GM11168 (cell line): ENCODE results near the gene NAXD.

Experiments
- in situ Hi-C: fragments of 300-500 bp; cut with MboI; formaldehyde crosslinking; loops from one replicate; pipeline ENCODE4 v1.12.0; 2022; ENCODE audit warnings: low sequenced_read_pairs; ENCODE audit not compliant: unreplicated experiment

NAXD gene

DNA sequence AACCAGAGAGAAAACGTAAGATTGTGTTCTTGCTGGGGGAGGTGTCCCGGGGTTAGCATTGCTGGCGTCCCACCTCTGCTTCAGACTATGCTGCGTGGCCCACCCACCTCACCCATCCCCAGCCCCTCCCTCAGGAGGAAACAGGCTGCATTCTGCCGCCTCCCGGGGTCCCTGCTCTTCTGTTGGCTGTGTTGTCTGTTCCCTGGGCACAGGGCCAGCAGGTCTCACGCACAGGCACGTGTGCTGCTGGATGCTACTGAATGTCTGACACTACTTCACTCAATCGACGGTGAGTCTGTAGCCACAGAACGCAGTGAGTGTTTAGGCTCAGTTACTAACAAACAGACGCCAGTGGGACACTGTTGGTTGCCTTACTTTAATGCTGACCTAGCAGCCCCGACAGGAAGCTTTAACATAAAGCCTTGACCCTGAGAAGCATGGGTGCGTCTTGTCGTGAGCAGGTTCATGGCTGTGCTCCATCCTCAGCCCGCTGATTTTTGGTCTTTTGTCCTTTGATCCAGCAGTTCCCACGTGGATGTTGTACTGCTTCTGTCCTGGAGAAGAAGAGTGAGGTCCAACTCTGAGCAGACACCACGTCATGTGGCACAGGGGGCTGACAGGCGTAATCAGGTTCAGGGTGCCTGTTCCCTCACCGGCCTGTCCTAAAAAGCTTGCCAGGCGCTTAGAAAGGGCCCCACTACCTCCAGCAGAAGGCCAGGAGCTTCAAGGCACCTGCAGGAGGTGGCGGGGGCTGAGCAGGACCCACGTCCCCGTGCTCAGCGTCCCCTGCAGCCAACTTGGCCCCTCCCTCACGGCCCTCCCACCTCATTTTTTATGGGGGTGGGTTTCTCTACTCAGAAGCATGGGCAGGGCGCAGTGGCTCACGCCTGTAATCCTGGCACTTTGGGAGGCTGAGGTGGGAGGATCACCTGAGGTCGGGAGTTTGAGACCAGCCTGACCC lies 26.0 kb downstream of the NAXD start:
- in situ Hi-C loops: no loop called here

DNA sequence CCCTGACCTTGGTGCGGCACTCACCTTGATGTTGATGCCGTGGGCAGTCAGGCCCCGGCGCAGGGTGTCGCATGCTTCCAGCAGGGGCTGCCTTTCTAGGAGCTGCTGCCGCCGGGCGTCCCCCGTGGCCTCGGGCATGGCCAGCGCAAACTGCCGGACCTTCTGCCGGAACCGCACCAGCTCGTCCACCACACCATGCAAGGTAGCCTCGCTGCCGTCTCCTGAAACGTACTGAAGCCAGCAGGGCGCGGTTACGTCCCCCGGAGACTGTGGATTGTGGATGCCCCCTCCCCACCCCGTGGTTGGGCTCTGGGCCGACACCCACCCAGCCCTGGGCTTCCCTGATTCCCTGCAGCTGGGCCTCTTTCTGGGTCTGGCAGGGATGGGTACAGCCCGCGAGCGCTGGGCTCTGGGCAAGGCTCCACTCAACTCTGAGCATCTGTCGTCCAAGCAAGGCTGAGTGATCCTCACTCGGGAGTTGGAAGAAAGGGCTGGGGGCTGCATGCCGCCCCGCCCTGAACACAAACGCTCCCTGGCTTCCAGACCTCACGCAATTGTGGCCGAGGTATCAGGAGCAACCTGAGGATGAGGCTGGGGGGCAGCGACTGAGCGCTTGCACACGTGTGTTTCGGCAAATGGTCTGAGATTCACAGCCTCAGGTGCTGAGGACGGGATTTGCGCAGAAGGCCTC lies 27.1 kb downstream of the NAXD start:
- in situ Hi-C loops: no loop called here

DNA sequence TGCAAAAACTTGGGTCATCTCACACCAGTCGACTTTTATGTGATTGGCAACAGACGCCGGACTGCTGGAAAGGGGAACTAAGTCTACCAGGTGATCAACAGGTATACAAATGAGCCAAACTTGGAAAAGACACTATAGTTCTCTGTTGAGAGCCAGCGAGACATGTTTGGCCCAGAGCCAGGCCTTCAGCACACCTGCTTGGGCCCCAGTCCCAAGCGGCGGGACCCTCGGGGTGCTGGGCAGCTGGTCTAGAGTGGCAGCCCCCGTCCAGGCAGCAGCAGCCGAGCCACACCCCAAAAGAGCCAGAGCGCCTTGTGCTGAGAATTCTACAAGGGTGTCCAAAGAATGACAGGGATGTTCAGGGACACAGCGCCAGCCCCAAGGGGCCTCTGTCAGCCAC lies 28.0 kb downstream of the NAXD start:
- in situ Hi-C loops: no loop called here

DNA sequence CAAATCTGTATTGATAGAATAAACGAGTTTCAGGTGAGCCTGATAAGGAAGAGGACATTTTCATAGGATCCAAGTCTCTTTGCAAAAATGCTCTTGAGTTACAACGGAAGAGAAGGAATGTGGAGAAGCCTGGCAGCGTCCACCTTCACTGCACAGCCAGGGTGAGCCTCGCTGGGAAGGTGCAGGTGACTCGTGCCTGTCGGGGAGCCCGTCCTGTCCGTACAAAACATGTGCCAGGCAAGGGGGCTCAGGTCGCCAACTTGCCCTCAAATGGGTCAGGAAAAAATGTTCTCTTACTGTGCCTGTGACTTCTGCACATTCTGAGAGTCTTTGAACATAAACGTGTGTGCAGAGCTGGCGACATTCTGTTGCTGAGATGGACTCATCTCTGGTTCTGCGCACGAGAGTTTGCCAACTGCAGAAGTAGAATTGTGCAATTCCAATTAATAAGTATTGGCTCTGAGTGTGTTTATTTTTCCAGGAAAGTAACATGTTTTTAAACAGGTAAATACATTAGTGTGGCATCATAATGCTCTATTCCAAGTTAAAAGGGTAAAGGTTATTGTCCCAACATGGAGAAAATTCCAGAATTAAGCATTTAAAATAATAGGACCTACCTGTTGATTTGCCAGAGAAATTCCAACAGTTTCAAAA lies 28.6 kb downstream of the NAXD start:
- in situ Hi-C loops: no loop called here

DNA sequence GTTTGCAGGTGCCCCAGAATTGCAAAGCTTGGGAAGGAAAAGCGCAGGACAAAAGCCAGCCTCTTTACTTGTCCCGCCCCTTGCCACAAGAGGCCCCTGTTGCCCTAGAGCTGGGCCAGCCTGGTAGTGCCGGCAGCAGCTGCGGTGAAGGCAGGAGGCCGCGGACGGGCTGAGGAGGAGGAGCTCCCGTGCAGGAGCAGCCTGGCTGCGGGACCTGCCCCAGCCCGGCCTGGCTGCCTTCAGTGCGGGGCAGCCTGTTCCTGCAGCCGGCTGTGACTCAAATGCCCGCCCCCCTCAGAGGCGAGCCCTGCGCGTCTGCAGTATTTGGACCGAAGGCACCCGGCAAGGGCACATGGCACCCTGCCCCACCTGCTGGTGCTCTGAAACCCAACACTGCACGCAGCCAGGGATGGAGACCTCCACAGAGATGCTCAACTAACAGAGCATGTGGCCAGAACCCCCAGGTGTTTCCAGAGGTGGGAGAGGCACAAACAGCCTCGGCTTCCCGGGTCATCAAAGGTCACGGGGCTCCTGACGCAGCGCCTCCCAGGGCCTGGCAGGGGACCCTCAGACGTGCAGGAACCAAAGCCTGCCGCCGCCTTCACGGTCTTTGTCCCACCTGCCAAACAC lies 29.7 kb downstream of the NAXD start:
- in situ Hi-C loops: no loop called here

DNA sequence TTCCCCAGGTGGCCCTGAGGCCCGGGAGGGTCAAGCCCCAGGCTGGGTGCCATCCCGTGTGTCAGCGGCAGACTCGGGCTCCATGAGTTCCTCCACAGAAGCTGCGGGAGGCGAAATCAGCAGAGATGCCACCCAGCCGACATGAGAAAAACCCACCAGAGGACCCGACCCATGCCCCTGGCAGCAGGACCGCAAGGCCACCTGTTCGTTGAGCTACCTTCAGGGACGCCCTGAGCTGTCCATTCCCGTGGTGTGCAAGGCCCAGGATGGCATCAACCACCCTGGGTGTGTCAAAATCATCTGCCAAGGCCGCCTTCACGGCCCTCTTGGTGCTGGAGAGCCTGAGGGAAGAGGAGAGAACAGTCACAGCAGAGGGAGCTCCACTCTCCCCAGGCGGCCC lies 30.4 kb downstream of the NAXD start:
- in situ Hi-C loops: no loop called here

DNA sequence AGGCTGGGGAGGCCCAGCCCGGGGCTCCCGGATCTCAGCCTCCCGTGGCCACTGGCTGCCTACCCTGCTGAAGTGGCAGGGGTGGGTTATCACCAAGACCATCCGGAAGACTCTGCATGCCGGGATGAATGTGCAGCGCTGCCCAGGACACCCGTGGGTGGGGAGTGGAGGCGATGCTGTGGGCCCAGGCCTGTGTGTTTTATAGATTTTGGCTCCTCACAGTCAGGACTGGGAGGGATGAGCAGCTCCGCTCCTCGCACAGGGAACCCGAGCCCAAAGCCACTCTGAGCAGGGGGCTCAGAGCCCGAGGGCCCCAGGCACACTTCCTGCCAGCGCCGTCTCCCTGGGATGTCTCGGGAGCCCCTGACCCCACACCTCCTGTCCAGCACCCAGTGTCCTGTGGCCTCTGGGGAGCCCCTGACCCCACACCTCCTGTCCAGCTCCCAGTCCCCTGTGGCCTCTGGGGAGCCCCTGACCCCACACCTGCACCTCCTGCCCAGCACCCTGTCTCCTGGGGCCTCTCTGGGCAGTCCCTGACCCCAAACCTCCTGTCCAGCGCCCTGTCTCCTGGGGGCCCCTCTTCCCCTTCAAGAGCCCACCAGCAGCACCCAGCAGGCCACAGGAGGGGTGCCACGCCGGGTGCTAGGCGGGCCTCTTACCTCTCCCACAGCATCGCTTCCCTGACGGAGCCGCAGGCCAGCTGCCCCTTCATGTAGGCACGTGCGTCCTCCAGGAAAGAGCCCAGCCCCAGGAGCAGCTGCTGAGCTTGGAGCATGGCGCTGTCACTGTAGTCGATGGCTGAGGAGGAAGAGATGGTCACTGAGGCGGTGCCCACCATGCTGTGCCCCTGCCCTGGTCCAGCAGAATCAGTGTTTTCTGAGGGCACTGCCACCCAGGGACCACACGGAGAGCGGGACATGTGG lies 31.4 kb downstream of the NAXD start:
- in situ Hi-C loops: no loop called here

DNA sequence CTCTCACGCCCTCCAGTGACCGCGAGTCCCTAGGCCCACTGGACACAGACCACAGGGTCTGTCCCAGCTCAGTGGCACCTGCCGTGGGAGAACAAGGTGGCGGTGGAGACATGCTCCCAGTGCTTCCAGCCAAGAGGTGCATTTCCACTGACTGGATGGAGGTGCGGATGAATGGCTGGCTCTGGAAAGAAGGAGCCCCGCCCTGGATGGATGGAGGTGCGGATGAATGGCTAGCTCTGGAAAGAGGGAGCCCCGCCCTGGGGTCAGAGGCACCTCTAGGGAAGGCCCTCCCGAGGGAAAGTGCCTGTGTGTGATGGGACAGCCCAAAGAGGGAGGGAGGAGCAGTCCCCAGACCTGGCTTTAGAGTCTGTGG lies 32.0 kb downstream of the NAXD start:
- in situ Hi-C loops: no loop called here

DNA sequence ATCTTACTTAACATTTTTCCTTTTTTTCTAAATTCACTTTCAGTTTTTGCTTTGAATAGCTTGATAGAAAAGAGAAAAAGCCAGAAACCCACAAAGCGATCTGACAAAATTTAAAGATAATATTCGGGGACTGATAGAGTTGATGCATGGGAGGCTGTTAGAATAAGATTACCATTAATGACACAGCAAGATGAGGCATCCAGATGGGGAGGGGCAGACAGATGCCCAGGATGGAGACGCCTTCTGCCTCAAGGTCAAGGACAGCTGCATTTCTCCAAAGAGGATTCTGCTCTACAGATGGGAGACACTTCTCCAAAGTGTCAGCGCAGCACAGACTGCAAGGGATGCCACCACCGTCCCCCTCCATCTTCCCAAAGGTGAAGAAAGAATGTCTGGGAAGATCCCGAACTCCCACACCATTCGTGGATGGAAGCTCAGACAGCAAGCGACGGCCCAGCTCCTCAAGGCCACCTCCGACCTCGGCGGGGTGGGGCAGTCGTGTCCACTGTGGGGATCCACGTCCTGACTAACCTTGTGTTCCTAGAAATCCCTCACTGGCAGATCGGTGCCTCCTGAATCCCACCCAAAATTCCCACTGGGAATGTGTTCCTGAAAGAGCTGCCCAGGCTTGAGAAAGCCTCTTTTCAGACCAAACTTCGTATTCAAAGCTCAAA lies 32.9 kb downstream of the NAXD start:
- in situ Hi-C loops: no loop called here

DNA sequence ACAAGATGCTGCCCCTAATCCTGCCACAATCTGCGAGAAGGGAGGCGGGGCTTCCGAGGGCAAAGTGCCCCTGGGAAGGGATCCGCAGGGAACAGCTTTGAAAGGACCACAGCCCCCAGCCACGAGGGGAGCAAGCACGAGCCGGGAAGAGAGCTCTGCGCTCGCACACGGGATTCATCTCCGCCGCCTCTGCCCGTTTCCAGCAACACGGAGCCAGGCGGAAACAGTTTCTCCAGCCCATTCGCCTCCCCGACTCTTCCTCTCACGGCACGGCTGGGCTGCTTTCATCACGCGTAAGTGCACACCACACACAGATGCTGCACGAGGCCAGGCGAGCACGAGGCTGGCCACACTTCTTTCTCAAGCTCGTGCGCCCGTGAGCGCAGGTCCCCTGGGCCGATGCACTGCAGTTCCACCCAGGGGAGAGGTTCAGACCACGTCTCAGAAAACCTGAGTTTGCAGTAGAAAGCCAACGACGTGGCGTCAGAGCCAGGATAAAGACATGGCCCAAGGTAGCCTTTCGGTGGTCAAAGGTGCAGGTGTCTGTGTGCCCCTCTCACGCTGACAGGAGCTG lies 33.6 kb downstream of the NAXD start:
- in situ Hi-C loops: no loop called here

DNA sequence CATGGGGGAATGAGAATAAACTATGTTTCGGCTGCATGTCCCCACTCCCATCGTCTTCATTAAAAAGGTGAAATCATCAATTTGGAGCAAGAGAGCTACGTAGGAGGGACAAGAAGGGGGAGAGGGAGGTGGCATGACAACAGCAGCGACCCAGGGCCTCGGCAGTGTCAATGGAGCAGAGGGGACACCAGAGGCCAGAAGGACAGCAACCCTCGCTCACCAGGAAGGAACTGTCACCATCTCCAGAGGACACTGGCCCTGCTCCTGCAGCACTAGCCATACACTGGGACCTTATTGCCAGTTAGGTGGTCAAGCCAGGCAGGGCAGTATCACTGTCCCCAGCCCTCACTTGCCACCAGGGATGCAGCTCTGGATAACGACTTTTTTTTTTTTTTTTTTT lies 34.2 kb downstream of the NAXD start:
- in situ Hi-C loops: no loop called here

DNA sequence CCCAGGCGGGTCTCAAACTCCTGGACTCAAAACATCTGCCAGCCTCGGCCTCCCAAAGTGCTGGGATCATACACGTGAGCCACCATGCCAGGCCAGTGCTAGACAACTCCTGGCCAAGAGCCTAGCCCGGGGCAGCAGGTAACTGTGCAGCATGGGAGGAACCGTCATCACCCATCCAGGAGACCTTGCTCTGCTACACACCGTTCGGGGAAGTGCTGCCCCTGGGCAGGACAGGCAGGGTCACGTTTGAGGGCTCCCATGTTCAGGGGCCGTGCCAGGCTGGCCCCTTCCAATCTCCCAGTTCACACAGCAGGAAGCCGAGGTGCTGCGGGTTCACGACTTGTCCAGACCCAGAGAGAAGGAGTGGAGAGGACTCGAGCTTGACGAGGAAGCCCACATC lies 35.1 kb downstream of the NAXD start:
- in situ Hi-C loops: no loop called here

DNA sequence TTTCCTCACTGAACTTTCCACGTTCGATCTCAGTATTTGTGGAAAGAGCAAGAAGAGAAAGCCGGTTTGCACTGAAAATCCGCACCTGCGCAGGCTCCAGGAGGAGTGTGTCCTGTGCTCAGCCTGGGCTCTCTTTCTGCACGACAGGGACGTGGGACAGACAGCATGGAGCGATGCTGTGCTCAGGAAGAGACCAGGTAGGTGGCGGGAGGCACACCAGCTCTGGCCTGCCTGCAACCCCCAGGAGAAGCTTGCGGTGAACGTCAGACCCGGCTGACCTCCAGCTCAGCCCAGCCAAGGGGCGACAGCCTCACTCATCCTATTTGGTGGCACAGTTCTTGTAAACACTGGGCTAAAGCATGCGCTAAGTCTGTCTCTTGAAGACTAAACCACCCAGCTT lies 35.9 kb downstream of the NAXD start:
- in situ Hi-C loops: no loop called here

DNA sequence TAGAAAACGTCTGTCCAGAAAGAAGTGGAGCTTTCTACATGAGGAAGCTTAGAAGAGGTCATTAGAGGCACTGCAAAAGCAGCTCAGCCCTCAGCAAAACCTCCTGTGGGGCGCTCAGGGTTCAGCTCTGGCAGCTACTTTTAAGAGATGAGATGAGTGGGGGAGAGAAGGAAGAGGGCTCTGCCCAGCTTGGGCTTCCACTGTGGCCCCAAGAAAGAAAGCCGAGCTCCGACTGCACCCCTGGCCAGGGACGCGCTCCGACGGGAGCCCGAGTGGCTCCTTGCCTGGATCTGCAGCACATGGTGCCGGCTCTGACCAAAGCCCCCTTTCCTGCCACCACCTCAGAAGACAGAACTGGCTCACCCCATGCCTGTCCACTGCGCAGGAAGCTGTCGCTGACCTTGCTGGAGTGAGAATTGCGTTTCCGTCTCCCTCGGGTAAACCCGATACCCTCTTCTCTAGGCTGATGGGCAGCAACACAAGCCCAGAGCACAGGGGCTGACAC lies 36.4 kb downstream of the NAXD start:
- in situ Hi-C loops: no loop called here

DNA sequence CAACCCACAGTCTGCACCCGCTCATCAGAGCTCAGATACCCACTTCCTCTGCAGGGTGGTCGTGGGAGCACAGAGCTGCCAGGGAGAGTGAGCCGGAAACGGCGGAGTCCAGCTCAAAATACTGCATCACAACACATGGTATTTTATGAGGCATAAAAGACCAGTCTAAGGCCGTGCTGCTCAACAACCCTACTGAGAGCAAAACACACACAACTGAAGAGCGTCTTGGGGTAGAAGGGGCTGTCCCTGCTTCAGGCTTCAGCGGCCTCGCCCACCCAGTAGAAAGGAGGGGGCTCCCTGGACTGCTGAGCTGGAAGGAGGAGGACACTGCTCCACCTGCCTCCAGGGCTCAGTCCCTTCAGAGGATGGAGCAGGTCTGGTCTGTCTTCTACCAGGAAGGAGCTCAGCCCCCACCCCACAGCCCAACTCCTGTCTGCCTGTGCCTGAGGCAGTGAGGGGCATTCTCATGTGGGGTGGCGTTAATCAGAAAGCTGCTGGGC lies 36.9 kb downstream of the NAXD start:
- in situ Hi-C loops: no loop called here

DNA sequence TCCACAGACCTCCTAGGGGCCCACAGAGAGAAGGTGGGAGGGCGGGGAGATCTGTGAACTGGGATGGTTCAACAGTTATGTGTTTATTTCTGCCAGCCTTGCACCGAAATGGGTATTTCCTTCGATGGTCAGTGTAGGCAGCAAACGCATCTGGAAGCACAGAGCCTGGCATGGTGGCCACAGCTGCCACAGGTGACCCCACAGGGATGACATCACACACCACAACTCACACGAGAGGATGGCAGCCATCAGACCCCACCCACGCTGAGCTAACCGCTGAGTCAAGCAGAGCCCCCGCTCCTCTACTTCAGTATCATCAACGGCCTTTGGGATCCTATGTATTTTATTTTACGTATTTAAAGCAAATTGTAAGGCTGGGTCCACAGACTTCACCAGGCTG lies 37.4 kb downstream of the NAXD start:
- in situ Hi-C loops: no loop called here

DNA sequence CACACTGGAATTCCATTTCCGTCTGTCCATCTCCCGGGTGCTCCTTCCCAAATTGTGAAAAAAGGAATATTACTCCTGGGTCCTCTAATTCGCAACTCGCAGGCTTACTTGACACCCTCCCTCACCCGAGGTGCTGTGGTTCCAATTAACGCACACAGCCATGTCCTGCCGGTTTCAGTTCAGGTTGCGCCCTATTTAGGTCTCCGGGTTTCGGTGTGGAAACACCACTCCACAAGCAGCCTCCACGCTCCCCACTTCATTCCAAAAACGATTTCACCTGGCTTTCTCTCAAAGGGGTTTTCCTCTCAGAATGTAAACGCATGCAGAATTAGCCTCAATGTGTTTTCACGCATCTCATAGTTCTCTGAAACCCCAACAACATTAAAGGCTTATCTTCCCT lies 37.9 kb downstream of the NAXD start:
- in situ Hi-C loops: no loop called here

DNA sequence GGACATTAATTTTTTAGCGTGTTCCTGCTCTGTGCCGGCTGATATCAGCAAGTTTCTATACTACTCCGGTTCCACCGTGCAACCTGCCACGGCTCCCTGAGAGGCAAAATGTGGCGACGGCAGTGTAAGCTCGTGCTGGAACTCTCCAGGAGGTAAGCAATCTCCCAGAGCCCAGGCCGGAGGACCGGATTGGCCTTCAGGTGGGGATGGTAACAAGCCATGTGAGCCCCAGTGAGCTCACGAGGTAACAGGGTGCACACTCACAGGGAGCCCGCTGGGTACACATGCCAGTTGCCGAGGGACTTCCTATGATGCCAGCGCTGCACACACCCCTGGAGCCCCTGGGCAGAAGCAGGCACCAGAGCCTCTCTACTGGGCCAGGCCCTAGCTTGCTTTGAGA lies 38.5 kb downstream of the NAXD start:
- in situ Hi-C loops: no loop called here
